ENCODE results near the gene ZFPM1.

- TF ChIP-seq CTCF (IDR thresholded peaks at IDR 0.05 in 8 of 11, conservative IDR thresholded peaks at IDR 0.05 in 3 of 11) = no peak
- peak in 1 of 3 donors; percentile 25 for TF ChIP-seq POLR2AphosphoS5 (IDR thresholded peaks at IDR 0.05)
Observed at GRCh38 chr16:88523309-88524161, 70.5 kb downstream of the ZFPM1 start.
